DOHH2 (cell line): ENCODE data around the gene DCDC1.

Experiments used
- H3F3A ChIP-seq: fragments of 200-600 bp; sonication (generic), shearing (Covaris generic); 2 replicates; pipeline ENCODE4 v1.6.0; 2016; ENCODE audit warnings: antibody characterized with exemption, mild to moderate bottlenecking; ENCODE audit not compliant: control insufficient read depth, insufficient read depth
- H3K27ac ChIP-seq: fragments of 200-600 bp; sonication (generic); 2 replicates; pipeline ENCODE4 v1.5.1; 2014; ENCODE audit warnings: low read depth, mild to moderate bottlenecking, low read length, moderate library complexity
- H3K27me3 ChIP-seq: fragments of 200-600 bp; sonication (generic); 2 replicates; pipeline ENCODE4 v1.6.1; 2014; ENCODE audit warnings: mild to moderate bottlenecking, low read length, mixed read lengths; ENCODE audit not compliant: control insufficient read depth
- H3K36me3 ChIP-seq: fragments of 200-600 bp; sonication (generic); 2 replicates; pipeline ENCODE4 v1.6.1; 2014; ENCODE audit warnings: mild to moderate bottlenecking, low read length, moderate library complexity, mixed read lengths; ENCODE audit not compliant: control insufficient read depth
- H3K4me1 ChIP-seq: fragments of 200-600 bp; sonication (generic); 2 replicates; pipeline ENCODE4 v1.6.1; 2014; ENCODE audit warnings: mild to moderate bottlenecking, low read length, mixed read lengths; ENCODE audit not compliant: control insufficient read depth
- H3K4me2 ChIP-seq: fragments of 200-600 bp; sonication (generic); 2 replicates; pipeline ENCODE4 v1.6.0; 2014; ENCODE audit warnings: mild to moderate bottlenecking, low read length, moderate library complexity
- H3K4me3 ChIP-seq: fragments of 200-600 bp; sonication (generic); 2 replicates; pipeline ENCODE4 v1.5.1; 2014; ENCODE audit warnings: mild to moderate bottlenecking, low read length, mixed read lengths
- H3K79me2 ChIP-seq: fragments of 200-600 bp; sonication (generic); 2 replicates; pipeline ENCODE4 v1.6.1; 2014; ENCODE audit warnings: mild to moderate bottlenecking, low read length, mixed read lengths; ENCODE audit not compliant: control insufficient read depth
- H3K9me2 ChIP-seq: fragments of 200-600 bp; sonication (generic); replicated peaks from 2 replicates; pipeline ENCODE4 v1.6.1; 2014; ENCODE audit warnings: mild to moderate bottlenecking, low read length, mixed read lengths; ENCODE audit not compliant: control insufficient read depth
- H3K9me3 ChIP-seq: fragments of 200-600 bp; sonication (generic); 2 replicates; pipeline ENCODE4 v1.6.1; 2014; ENCODE audit warnings: antibody characterized with exemption, low read length, mixed read lengths; ENCODE audit not compliant: control insufficient read depth, insufficient read depth
- H4K20me1 ChIP-seq: fragments of 200-600 bp; sonication (generic); 2 replicates; pipeline ENCODE4 v1.6.0; 2014; ENCODE audit warnings: low read depth, mild to moderate bottlenecking, antibody characterized with exemption, low read length, moderate library complexity; ENCODE audit not compliant: control insufficient read depth, insufficient read depth
- EZH2phosphoT487 ChIP-seq: fragments of 200-600 bp; sonication (generic); IDR thresholded peaks from 2 replicates; pipeline ENCODE4 v1.6.1; 2017; ENCODE audit warnings: borderline replicate concordance, mild to moderate bottlenecking, antibody characterized with exemption, low read length, moderate library complexity, mixed read lengths
- TF ChIP-seq, protein P1 (sequence below): fragments of 200-600 bp; sonication (generic); IDR thresholded peaks from one replicate; pipeline ENCODE4 v1.5.1; 2014; ENCODE audit warnings: antibody characterized with exemption, mild to moderate bottlenecking, low read depth, low read length; ENCODE audit not compliant: poor library complexity, severe bottlenecking

Gene DCDC1

GRCh38 chr11:31337806-31338205 is 31.7 kb downstream of the DCDC1 start:
- no peaks in the 10 kb centered on the region for H3K79me2 ChIP-seq
- 0 out of 2 replicates have a peak, but pooled peaks cover 3% of the 10 kb centered on the region for H3K27me3 ChIP-seq
- H3K4me3 ChIP-seq: no peak overlapping the region
- no peaks in the 10 kb centered on the region for H4K20me1 ChIP-seq
- H3K4me2 ChIP-seq: no peak overlapping the region
- no peak overlapping the region for H3K27ac ChIP-seq
- H3K4me1 ChIP-seq: no peaks in the 10 kb centered on the region
- H3K36me3 ChIP-seq: no peaks in the 10 kb centered on the region
- no peaks in the 10 kb centered on the region for H3F3A ChIP-seq
- no peaks in the 10 kb centered on the region for H3K9me3 ChIP-seq
- no peaks in the 10 kb centered on the region for H3K9me2 ChIP-seq
- TF ChIP-seq, protein P1, sequence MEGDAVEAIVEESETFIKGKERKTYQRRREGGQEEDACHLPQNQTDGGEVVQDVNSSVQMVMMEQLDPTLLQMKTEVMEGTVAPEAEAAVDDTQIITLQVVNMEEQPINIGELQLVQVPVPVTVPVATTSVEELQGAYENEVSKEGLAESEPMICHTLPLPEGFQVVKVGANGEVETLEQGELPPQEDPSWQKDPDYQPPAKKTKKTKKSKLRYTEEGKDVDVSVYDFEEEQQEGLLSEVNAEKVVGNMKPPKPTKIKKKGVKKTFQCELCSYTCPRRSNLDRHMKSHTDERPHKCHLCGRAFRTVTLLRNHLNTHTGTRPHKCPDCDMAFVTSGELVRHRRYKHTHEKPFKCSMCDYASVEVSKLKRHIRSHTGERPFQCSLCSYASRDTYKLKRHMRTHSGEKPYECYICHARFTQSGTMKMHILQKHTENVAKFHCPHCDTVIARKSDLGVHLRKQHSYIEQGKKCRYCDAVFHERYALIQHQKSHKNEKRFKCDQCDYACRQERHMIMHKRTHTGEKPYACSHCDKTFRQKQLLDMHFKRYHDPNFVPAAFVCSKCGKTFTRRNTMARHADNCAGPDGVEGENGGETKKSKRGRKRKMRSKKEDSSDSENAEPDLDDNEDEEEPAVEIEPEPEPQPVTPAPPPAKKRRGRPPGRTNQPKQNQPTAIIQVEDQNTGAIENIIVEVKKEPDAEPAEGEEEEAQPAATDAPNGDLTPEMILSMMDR: no peak
- TF ChIP-seq EZH2phosphoT487: no peak

GRCh38 chr11:31328697-31329096 is 40.8 kb downstream of the DCDC1 start:
- H3K36me3 ChIP-seq: no peaks in the 10 kb centered on the region
- TF ChIP-seq, protein P1: no peak
- TF ChIP-seq EZH2phosphoT487: no peak
- no peaks in the 10 kb centered on the region for H3K9me3 ChIP-seq
- H3K27me3 ChIP-seq: no peaks in the 10 kb centered on the region
- H4K20me1 ChIP-seq: no peaks in the 10 kb centered on the region
- H3K79me2 ChIP-seq: no peaks in the 10 kb centered on the region
- H3K9me2 ChIP-seq: no peaks in the 10 kb centered on the region
- no peak overlapping the region for H3K4me3 ChIP-seq
- H3K4me2 ChIP-seq: no peak overlapping the region
- H3K27ac ChIP-seq: no peak overlapping the region
- no peaks in the 10 kb centered on the region for H3K4me1 ChIP-seq
- no peaks in the 10 kb centered on the region for H3F3A ChIP-seq

GRCh38 chr11:31327417-31327816 is 42.1 kb downstream of the DCDC1 start:
- no peaks in the 10 kb centered on the region for H4K20me1 ChIP-seq
- H3K9me2 ChIP-seq: no peaks in the 10 kb centered on the region
- H3K36me3 ChIP-seq: no peaks in the 10 kb centered on the region
- H3K4me2 ChIP-seq: no peak overlapping the region
- H3K9me3 ChIP-seq: no peaks in the 10 kb centered on the region
- H3K27me3 ChIP-seq: no peaks in the 10 kb centered on the region
- H3K27ac ChIP-seq: no peak overlapping the region
- no peak overlapping the region for H3K4me3 ChIP-seq
- TF ChIP-seq EZH2phosphoT487: no peak
- TF ChIP-seq, protein P1: no peak
- H3K79me2 ChIP-seq: no peaks in the 10 kb centered on the region
- H3F3A ChIP-seq: no peaks in the 10 kb centered on the region
- no peaks in the 10 kb centered on the region for H3K4me1 ChIP-seq
